Nucleus accumbens (tissue), 56 donors: ENCODE results near the gene BIRC6.
A peak's percentile ranks its signal among the peaks of the same experiment; 100 is the strongest.
"Not testable (repeated sequence)": the region's sequence is repeated elsewhere in the genome, so short reads cannot be mapped to it uniquely, and the experiment has no call there.

Source experiments
- DNase-seq, 56 donors: peaks; one replicate each; lab custom pipeline; 2025; lab: John Stamatoyannopoulos, UW

BIRC6 gene

GRCh38 chr2:32591669-32592463, 235.0 kb downstream of the BIRC6 start:
- no peak for DNase-seq

- no peak for DNase-seq
These were observed 237.8 kb downstream of the BIRC6 start for GRCh38 chr2:32594573-32594972.

GRCh38 chr2:32611366-32611765, 254.5 kb downstream of the BIRC6 start:
- no peak for DNase-seq

- DNase-seq, result no peak
These were observed 254.9 kb downstream of the BIRC6 start for GRCh38 chr2:32611771-32612170.

GRCh38 chr2:32614084-32614483, 257.3 kb downstream of the BIRC6 start:
- no peak for DNase-seq

GRCh38 chr2:32617599-32618189, 260.9 kb downstream of the BIRC6 start:
- DNase-seq, result no peak

GRCh38 chr2:32622570-32623310, 265.9 kb downstream of the BIRC6 start:
- no peak for DNase-seq

GRCh38 chr2:32623311-32623706, 266.5 kb downstream of the BIRC6 start:
- no peak for DNase-seq

- DNase-seq, result no peak
These were observed 268.0 kb downstream of the BIRC6 start for GRCh38 chr2:32624812-32625211.

GRCh38 chr2:32626639-32627221, 269.9 kb downstream of the BIRC6 start:
- DNase-seq, result no peak

- DNase-seq, result peak in 37 of 56 donors; percentile 14 to 77 (median 51)
These were observed 270.6 kb downstream of the BIRC6 start for GRCh38 chr2:32627441-32627813.

- DNase-seq, result peak; percentile 64 to 98 (median 92)
These were observed 271.2 kb downstream of the BIRC6 start, which contains the start of gene TTC27 for GRCh38 chr2:32627814-32628579. TTC27 (plus strand) TSS chr2:32628050; CDS start chr2:32628293, 243 bp downstream.

GRCh38 chr2:32632089-32632488, 275.3 kb downstream of the BIRC6 start:
- no peak for DNase-seq

GRCh38 chr2:32633040-32633439, 276.2 kb downstream of the BIRC6 start:
- no peak for DNase-seq

- DNase-seq, result not testable (repeated sequence)
These were observed 281.7 kb downstream of the BIRC6 start for GRCh38 chr2:32638548-32638947.

GRCh38 chr2:32641180-32641579, 284.4 kb downstream of the BIRC6 start:
- DNase-seq, result no peak

- no peak for DNase-seq
These were observed 290.4 kb downstream of the BIRC6 start for GRCh38 chr2:32647180-32647651.

GRCh38 chr2:32652555-32653209, 295.9 kb downstream of the BIRC6 start:
- no peak for DNase-seq

- no peak for DNase-seq
These were observed 299.2 kb downstream of the BIRC6 start for GRCh38 chr2:32656069-32656468.

- DNase-seq, result no peak
These were observed 307.0 kb downstream of the BIRC6 start for GRCh38 chr2:32663864-32664263.
